Trophoblast cell (in vitro differentiated cells and primary cell): ENCODE data around the gene C13orf46.

Source experiments
- DNase-seq, 2 donors: peaks; one replicate each; pipeline ENCODE4 v3.0.0-alpha.2; 2016
- H2AFZ ChIP-seq: 2 replicates; pipeline ENCODE4 v1.6.1; 2013; ENCODE audit warnings: low read length, moderate library complexity, mild to moderate bottlenecking; ENCODE audit not compliant: insufficient read depth, poor library complexity
- H2AK5ac ChIP-seq: 2 replicates; pipeline ENCODE4 v1.6.1; 2013; ENCODE audit warnings: mild to moderate bottlenecking, low read length
- H2BK120ac ChIP-seq: 2 replicates; pipeline ENCODE4 v1.6.1; 2013; ENCODE audit warnings: low read length, mild to moderate bottlenecking, moderate library complexity; ENCODE audit not compliant: insufficient read depth, poor library complexity
- H2BK12ac ChIP-seq: 2 replicates; pipeline ENCODE4 v1.6.1; 2013; ENCODE audit warnings: mild to moderate bottlenecking, low read length, moderate library complexity
- H2BK5ac ChIP-seq: 2 replicates; pipeline ENCODE4 v1.6.1; 2013; ENCODE audit warnings: low read length, low read depth, moderate library complexity, mild to moderate bottlenecking; ENCODE audit not compliant: poor library complexity
- H3K14ac ChIP-seq: 2 replicates; pipeline ENCODE4 v1.6.1; 2013; ENCODE audit warnings: mild to moderate bottlenecking, low read length
- H3K18ac ChIP-seq: 2 replicates; pipeline ENCODE4 v1.6.1; 2013; ENCODE audit warnings: mild to moderate bottlenecking, low read length
- H3K23ac ChIP-seq: 2 replicates; pipeline ENCODE4 v1.6.1; 2013; ENCODE audit warnings: low read length
- H3K27ac ChIP-seq: 2 replicates; pipeline ENCODE4 v1.5.1; 2013; ENCODE audit warnings: low read depth, mild to moderate bottlenecking, inconsistent platforms, low read length, moderate library complexity
- H3K27me3 ChIP-seq: 2 replicates; pipeline ENCODE4 v1.6.1; 2013; ENCODE audit warnings: inconsistent platforms, mild to moderate bottlenecking, low read length, moderate library complexity; ENCODE audit not compliant: insufficient read depth
- H3K36me3 ChIP-seq, 2 experiments: 1 replicate in 1 of 2; 2 replicates in 1 of 2; pipeline ENCODE4 v1.6.1; 2013; ENCODE audit warnings: low read length in 2 of 2, mild to moderate bottlenecking in 2 of 2, moderate library complexity in 1 of 2; ENCODE audit not compliant: insufficient read depth in 2 of 2, control insufficient read depth in 1 of 2
- H3K4ac ChIP-seq: 2 replicates; pipeline ENCODE4 v1.6.1; 2013; ENCODE audit warnings: low read depth, mild to moderate bottlenecking, low read length, moderate library complexity
- H3K4me1 ChIP-seq, 2 experiments: 1 replicate in 1 of 2; 2 replicates in 1 of 2; pipeline ENCODE4 v1.6.1; 2013; ENCODE audit warnings: low read length in 2 of 2, mild to moderate bottlenecking in 2 of 2, moderate library complexity in 1 of 2; ENCODE audit not compliant: insufficient read depth in 2 of 2, control insufficient read depth in 1 of 2
- H3K4me2 ChIP-seq: 2 replicates; pipeline ENCODE4 v1.6.1; 2013; ENCODE audit warnings: inconsistent platforms, mild to moderate bottlenecking, low read length, moderate library complexity
- H3K4me3 ChIP-seq: 2 replicates; pipeline ENCODE4 v1.5.1; 2013; ENCODE audit warnings: mild to moderate bottlenecking, low read depth, low read length, inconsistent platforms
- H3K79me1 ChIP-seq: one replicate; pipeline ENCODE4 v1.6.1; 2013; ENCODE audit warnings: low read length
- H3K79me2 ChIP-seq: 2 replicates; pipeline ENCODE4 v1.6.1; 2013; ENCODE audit warnings: low read length, mild to moderate bottlenecking; ENCODE audit not compliant: control insufficient read depth, insufficient read depth, poor library complexity
- H3K9ac ChIP-seq: 2 replicates; pipeline ENCODE4 v1.6.1; 2013; ENCODE audit warnings: mild to moderate bottlenecking, low read length
- H3K9me3 ChIP-seq: 2 replicates; pipeline ENCODE4 v1.6.1; 2013; ENCODE audit warnings: low read depth, mild to moderate bottlenecking, control low read depth, inconsistent platforms, low read length; ENCODE audit not compliant: insufficient read depth
- H4K12ac ChIP-seq: 2 replicates; pipeline ENCODE4 v1.6.1; 2013; ENCODE audit warnings: low read depth, mild to moderate bottlenecking, low read length, moderate library complexity
- H4K8ac ChIP-seq: 2 replicates; pipeline ENCODE4 v1.6.1; 2013; ENCODE audit warnings: low read depth, mild to moderate bottlenecking, low read length, moderate library complexity
- H4K91ac ChIP-seq: one replicate; pipeline ENCODE4 v1.6.1; 2013; ENCODE audit warnings: low read depth, mild to moderate bottlenecking, low read length, moderate library complexity
- WGBS: extraction: QIAGEN DNeasy Blood & Tissue Kit; methylation state at CpG from one replicate; pipeline ENCODE4 v1.1.7; 2013; ENCODE audit warnings: missing lambda C conversion rate; ENCODE audit not compliant: insufficient read length, insufficient coverage; ENCODE audit errors: extremely low coverage; 5-methylcytosine and 5-hydroxymethylcytosine counted together

C13orf46 gene

DNA sequence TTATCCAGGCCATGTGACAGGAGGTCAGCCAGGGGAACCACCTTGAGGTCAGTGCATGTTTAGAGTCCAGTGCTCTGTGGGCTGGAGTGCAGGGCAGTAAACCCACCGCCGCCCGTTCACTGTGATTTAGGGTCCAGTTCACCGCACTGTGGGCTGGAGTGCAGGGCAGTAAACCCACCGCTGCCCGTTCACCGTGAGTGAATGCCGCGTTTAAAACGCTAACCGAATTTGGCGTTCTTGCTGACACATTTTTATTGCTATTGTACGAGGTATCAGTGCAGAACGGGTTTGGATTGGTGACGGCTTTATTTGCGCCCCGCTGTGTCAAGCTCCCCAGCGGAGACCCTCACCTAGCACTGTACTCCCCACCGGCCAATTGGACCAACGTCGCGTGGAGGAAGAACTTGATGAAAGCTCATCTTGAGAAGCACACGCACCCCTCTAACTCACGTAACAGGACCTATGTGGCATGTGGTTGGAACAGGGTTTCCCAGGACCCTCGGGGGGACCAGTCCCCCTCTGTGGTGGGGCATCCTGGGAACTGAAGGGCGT is 27.9 kb downstream of the C13orf46 start:
- H4K91ac ChIP-seq = no peak overlapping the region
- H3K9ac ChIP-seq = no peak overlapping the region
- no peak for DNase-seq
- H3K79me1 ChIP-seq = peaks cover 2% of the 10 kb centered on the region
- no peak overlapping the region for H3K27ac ChIP-seq
- H2AK5ac ChIP-seq = no peak overlapping the region
- no peak overlapping the region for H2BK12ac ChIP-seq
- no peak overlapping the region for H4K8ac ChIP-seq
- no peak overlapping the region for H3K4me3 ChIP-seq
- no peaks in the 10 kb centered on the region for H3K36me3 ChIP-seq
- no peak overlapping the region for H2AFZ ChIP-seq
- H3K4ac ChIP-seq = no peak overlapping the region
- peaks cover 13% of the 10 kb centered on the region for H3K9me3 ChIP-seq
- no peak overlapping the region for H3K23ac ChIP-seq
- no peak overlapping the region for H2BK120ac ChIP-seq
- H3K79me2 ChIP-seq = no peaks in the 10 kb centered on the region
- H3K18ac ChIP-seq = no peak overlapping the region
- WGBS = no CpG with 5 or more reads among the region's 26 CpGs
- H4K12ac ChIP-seq = no peak overlapping the region
- H3K14ac ChIP-seq = no peak overlapping the region
- H3K4me2 ChIP-seq = no peak overlapping the region
- no peak overlapping the region for H2BK5ac ChIP-seq
- no peaks in the 10 kb centered on the region for H3K27me3 ChIP-seq
- H3K4me1 ChIP-seq = no peaks in the 10 kb centered on the region

DNA sequence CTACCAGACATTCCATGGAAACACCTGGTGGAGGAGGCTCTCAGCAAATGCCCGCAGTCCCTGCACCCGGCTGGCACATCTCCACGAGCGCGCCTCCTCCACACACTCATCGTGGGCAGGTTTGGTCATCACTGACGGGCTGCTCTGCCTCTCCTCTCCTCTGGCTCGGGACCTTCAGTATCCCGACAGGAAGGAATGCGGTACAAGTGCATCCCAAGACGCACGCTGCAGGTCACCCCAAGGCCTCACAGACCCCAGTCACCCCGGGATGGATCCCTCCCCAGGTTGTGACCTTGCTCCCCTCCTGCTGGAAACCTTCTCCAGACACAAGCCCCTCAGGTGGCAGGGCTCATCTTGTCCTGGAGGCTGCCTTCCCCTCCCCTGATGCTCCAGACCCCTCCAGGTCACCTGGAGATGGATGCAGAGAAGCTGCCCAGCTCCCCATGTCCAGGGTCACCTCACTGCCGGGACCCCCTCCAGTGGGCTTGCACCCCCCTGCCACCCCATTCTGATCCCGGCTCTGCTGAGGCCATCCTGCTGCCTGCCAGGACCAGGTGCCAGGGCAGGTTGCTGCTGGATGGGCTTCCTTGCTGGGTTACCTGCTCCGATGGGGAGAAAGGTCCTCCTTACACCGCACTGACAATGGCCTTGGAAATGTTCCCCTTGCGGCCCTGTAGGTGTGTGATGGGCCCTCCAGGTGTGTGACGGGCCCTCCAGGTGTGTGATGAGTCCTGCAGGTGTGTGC is 29.9 kb downstream of the C13orf46 start:
- Histone ChIP-seq H3K4me3 (no peak overlapping the region), H2AFZ (no peak overlapping the region), H3K18ac (no peak overlapping the region), H3K4me1 (no peaks in the 10 kb centered on the region), H3K27me3 (no peaks in the 10 kb centered on the region), H3K4ac (no peak overlapping the region), H2BK120ac (no peak overlapping the region), H4K12ac (no peak overlapping the region), H2AK5ac (no peak overlapping the region), H4K8ac (no peak overlapping the region), H3K79me1 (peaks cover 2% of the 10 kb centered on the region), H2BK5ac (no peak overlapping the region), H3K9me3 (peaks cover 12% of the 10 kb centered on the region), H3K27ac (no peak overlapping the region), H3K9ac (no peak overlapping the region), H3K23ac (no peak overlapping the region), H3K4me2 (no peak overlapping the region), H3K79me2 (no peaks in the 10 kb centered on the region), H3K36me3 (no peaks in the 10 kb centered on the region), H3K14ac (no peak overlapping the region), H2BK12ac (no peak overlapping the region), H4K91ac (peak overlapping the region; percentile 13)
- no CpG with 5 or more reads among the region's 19 CpGs for WGBS
- no peak for DNase-seq

DNA sequence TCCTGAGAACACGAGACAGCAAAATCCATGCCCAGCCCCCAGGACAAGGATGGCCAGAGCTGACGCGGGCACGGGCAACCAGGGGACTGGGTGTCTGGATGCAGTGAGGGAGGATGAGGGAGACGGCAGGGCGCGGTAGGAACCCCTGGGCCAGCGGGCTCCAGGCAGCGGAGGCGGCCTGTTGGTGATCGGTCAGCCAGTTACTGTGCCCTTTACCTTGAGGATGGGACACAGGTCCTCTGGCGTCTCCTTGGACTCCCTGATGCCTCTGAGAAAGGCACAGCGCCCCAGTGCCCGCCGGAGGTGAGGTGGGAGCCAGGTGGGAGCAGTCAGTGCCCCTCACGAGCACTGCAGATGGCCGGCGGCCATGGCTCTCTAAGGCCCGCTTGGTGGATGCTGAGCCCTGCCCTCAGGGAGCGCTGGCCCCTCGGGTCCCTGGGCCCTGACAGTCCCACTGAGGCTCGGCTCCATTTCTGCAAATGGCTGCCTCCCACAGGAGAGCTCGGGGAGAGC is 31.2 kb downstream of the C13orf46 start:
- Histone ChIP-seq H3K4me1 (peaks cover 0 to 3% of the 10 kb centered on the region in 2 experiments), H3K4ac (no peak overlapping the region), H3K36me3 (no peaks in the 10 kb centered on the region), H3K27ac (no peak overlapping the region), H4K12ac (no peak overlapping the region), H2BK12ac (no peak overlapping the region), H4K91ac (no peak overlapping the region), H3K9me3 (peaks cover 11% of the 10 kb centered on the region), H2AFZ (no peak overlapping the region), H3K79me1 (peaks cover under 1% of the 10 kb centered on the region), H4K8ac (no peak overlapping the region), H3K27me3 (no peaks in the 10 kb centered on the region), H3K4me3 (no peak overlapping the region), H3K9ac (no peak overlapping the region), H2BK120ac (no peak overlapping the region), H3K23ac (no peak overlapping the region), H3K18ac (no peak overlapping the region), H2BK5ac (no peak overlapping the region), H2AK5ac (no peak overlapping the region), H3K4me2 (no peak overlapping the region), H3K79me2 (no peaks in the 10 kb centered on the region), H3K14ac (no peak overlapping the region)
- DNase-seq = no peak
- no CpG with 5 or more reads among the region's 23 CpGs for WGBS

DNA sequence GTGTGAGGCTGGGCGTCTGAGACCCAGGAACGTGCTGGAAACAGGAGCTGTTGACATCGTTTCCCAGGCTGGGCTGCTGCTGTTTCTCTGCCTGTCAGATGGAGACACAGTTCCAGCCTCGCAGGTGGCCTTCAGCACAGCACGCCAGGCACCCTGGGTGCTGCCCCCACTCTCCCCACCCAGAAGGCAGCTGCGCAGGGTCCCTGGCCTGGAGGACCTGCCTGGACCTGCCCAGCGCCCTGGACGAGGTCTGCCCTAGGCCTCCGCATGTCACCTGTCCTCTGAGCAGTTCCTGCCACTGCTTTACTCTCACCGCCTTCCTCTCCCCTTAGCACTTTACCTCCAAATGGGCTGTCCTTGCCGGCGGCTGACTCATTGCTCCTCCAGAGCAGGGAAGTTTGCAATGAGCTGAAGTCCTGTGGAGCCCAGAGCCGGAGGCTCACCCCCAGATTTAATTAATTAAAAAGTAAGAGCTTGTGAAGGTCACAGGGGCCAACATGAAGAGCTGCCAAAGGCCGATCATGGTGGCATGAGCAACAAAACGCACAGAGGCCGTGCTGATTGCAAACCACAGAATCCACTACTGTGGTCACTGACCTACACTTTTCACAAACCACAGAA is 32.2 kb downstream of the C13orf46 start:
- DNase-seq = no peak
- H4K8ac ChIP-seq = no peak overlapping the region
- no peak overlapping the region for H4K91ac ChIP-seq
- peaks cover 10% of the 10 kb centered on the region for H3K9me3 ChIP-seq
- H3K9ac ChIP-seq = no peak overlapping the region
- H3K36me3 ChIP-seq = no peaks in the 10 kb centered on the region
- no peak overlapping the region for H3K23ac ChIP-seq
- H3K4ac ChIP-seq = no peak overlapping the region
- H3K18ac ChIP-seq = no peak overlapping the region
- no peak overlapping the region for H3K4me2 ChIP-seq
- H2AFZ ChIP-seq = no peak overlapping the region
- no peak overlapping the region for H4K12ac ChIP-seq
- no peak overlapping the region for H2BK5ac ChIP-seq
- H2AK5ac ChIP-seq = peak overlapping the region; percentile 30
- no peak overlapping the region for H2BK120ac ChIP-seq
- H3K4me3 ChIP-seq = no peak overlapping the region
- H3K79me2 ChIP-seq = no peaks in the 10 kb centered on the region
- no CpG with 5 or more reads among the region's 16 CpGs for WGBS
- H3K4me1 ChIP-seq = peaks cover 0 to 3% of the 10 kb centered on the region in 2 experiments
- peak overlapping the region; percentile 12 for H2BK12ac ChIP-seq
- H3K79me1 ChIP-seq = no peaks in the 10 kb centered on the region
- no peaks in the 10 kb centered on the region for H3K27me3 ChIP-seq
- H3K27ac ChIP-seq = no peak overlapping the region
- H3K14ac ChIP-seq = no peak overlapping the region
